GM19193 (cell line): Measurements from ENCODE around the gene CARD8.

Experiments used
- POLR2A ChIP-seq: IDR thresholded peaks from 4 replicates; pipeline ENCODE4 v1.6.1; 2011; ENCODE audit not compliant: insufficient read depth, insufficient read length; ENCODE audit errors: extremely low read depth

The CARD8 gene

GRCh38 chr19:48274938-48275337 is 19.2 kb upstream of the CARD8 start:
- TF ChIP-seq POLR2A = no peak

GRCh38 chr19:48274173-48274572 is 18.5 kb upstream of the CARD8 start:
- no peak for TF ChIP-seq POLR2A

GRCh38 chr19:48271531-48272151 is 15.9 kb upstream of the CARD8 start:
- TF ChIP-seq POLR2A = peak; percentile 26

GRCh38 chr19:48258350-48258749 is 2.6 kb upstream of the CARD8 start:
- no peak for TF ChIP-seq POLR2A

GRCh38 chr19:48254529-48254970 is 1.2 kb downstream of the CARD8 start:
- no peak for TF ChIP-seq POLR2A

GRCh38 chr19:48253999-48254398 is 1.7 kb downstream of the CARD8 start:
- TF ChIP-seq POLR2A = no peak

GRCh38 chr19:48252609-48253008 is 3.1 kb downstream of the CARD8 start:
- no peak for TF ChIP-seq POLR2A

GRCh38 chr19:48250290-48251025 is 5.3 kb downstream of the CARD8 start:
- TF ChIP-seq POLR2A = no peak

- TF ChIP-seq POLR2A = peak; percentile 73
Observed at GRCh38 chr19:48249502-48250014, 6.2 kb downstream of the CARD8 start.

- TF ChIP-seq POLR2A = no peak
Observed at GRCh38 chr19:48248081-48248833, 7.5 kb downstream of the CARD8 start.

- no peak for TF ChIP-seq POLR2A
Observed at GRCh38 chr19:48247212-48247611, 8.5 kb downstream of the CARD8 start.

- no peak for TF ChIP-seq POLR2A
Observed at GRCh38 chr19:48246101-48246500, 9.6 kb downstream of the CARD8 start.

GRCh38 chr19:48244281-48244680 is 11.4 kb downstream of the CARD8 start:
- TF ChIP-seq POLR2A = no peak

GRCh38 chr19:48239582-48240141 is 16.1 kb downstream of the CARD8 start:
- no peak for TF ChIP-seq POLR2A

GRCh38 chr19:48239120-48239519 is 16.6 kb downstream of the CARD8 start:
- TF ChIP-seq POLR2A = no peak

GRCh38 chr19:48237057-48237456 is 18.7 kb downstream of the CARD8 start:
- TF ChIP-seq POLR2A = no peak

- TF ChIP-seq POLR2A = no peak
Observed at GRCh38 chr19:48230555-48231129, 25.1 kb downstream of the CARD8 start.
